GM12891 (cell line): ENCODE results near the gene PSMD10.

Source experiments
- DNase-seq: peaks from one replicate; pipeline ENCODE4 v3.0.0; 2011; ENCODE audit warnings: low spot score; ENCODE audit not compliant: insufficient read length
- FAIRE-seq: peaks from 2 replicates; lab custom pipeline; 2011; peaks lifted over from hg19 to GRCh38; lab: Jason Lieb, UNC
- PAX5 ChIP-seq: IDR thresholded peaks from 2 replicates; pipeline ENCODE4 v1.6.1; 2011; ENCODE audit warnings: low read length, moderate library complexity, mild to moderate bottlenecking; ENCODE audit not compliant: insufficient read depth, severe bottlenecking
- POLR2A ChIP-seq: IDR thresholded peaks from 2 replicates; pipeline ENCODE4 v1.6.1; 2011; ENCODE audit warnings: low read depth, low read length, control low read depth
- POLR2AphosphoS5 ChIP-seq: IDR thresholded peaks from 2 replicates; pipeline ENCODE4 v1.6.1; 2011; ENCODE audit warnings: low read depth, low read length, control low read depth
- POU2F2 ChIP-seq: IDR thresholded peaks from 2 replicates; pipeline ENCODE4 v1.6.1; 2011; ENCODE audit warnings: low read depth, mild to moderate bottlenecking, control low read depth, low read length, moderate library complexity
- SPI1 ChIP-seq: IDR thresholded peaks from 2 replicates; pipeline ENCODE4 v1.6.1; 2011; ENCODE audit warnings: low read depth, low read length, control low read depth
- TAF1 ChIP-seq: IDR thresholded peaks from 2 replicates; pipeline ENCODE4 v1.6.1; 2011; ENCODE audit warnings: low read depth, low read length, control low read depth

Gene PSMD10

DNA sequence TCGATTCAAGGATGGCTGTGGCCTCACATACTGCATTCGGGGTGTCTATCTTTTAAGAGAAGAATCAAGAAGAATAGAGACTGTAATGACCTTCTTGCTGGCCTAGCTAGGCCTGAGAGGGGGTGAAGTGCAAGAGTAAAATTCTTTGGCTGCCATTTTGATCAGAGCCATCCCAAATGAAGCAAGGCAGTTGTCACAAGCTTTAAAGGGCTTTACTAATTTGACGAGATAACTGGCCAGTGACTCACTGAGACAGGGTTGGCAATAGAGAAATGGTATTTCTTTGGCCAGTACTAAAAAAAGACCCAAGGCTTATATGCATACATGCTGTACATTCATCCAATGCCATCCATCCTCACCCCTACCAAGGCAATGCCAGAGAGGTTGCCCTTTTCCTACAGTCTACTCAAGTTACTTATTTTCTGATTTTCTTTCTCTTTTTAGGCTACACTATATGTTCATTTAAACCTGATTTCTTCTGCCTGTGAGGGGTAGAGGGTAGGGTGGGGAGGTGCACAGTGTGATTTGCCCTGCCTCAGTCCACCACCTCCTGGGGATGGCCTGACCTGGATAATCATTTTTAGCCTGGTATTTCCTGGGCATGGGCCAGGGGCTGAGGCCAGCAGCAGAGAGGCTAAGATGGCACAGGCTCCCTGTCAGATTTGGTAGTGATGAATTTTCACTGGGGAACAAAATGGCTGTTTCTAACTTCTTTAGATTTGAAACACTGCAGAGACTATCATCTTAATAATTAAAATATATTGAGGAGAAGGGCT is 32.4 kb upstream of the PSMD10 start:
- no peak for TF ChIP-seq TAF1
- TF ChIP-seq PAX5, result no peak
- TF ChIP-seq POLR2A, result no peak
- no peak for TF ChIP-seq POU2F2
- TF ChIP-seq POLR2AphosphoS5, result no peak
- TF ChIP-seq SPI1, result no peak
- FAIRE-seq, result no peak
- DNase-seq, result no peak

DNA sequence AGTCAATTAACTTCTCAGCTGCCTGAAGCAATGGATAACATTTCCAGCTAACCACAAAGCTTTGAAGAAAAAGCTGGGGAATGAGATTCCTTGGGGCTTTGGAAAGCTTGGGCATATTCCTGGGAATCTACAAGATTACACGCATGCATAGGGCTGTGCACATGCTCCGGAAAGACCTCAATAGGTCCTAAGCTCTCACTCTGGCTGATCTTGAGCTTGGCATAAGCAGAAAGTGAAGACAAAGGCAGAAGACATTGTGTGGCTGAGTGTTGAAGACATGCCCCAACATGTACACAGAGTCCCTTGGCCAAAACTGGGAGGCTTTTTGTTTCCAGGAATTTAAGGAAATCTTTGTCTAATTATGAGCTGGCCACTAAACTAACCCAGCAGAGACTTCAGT is 31.4 kb upstream of the PSMD10 start:
- TF ChIP-seq POLR2A (no peak), SPI1 (no peak), TAF1 (no peak), PAX5 (no peak), POU2F2 (no peak), POLR2AphosphoS5 (no peak)
- FAIRE-seq (no peak), DNase-seq (no peak)

DNA sequence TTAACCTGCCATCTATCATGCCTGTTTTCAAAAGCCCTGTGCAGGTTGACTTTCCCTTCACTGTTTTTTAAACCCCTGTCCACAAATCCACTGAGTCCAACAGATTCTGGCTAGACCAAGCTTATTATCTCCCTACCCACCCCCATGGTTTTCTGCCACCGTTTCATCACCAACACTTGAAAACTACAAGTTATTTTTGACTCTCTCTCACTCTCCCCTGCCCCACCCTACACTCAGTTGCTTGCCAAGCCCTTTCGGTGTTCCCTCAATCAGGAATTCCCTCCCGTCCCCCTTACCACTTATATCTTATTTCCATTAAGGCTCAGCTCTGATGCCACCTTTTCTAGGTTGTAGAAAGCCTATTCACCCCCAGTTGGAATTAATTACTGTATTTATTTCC is 29.9 kb upstream of the PSMD10 start:
- DNase-seq (no peak), FAIRE-seq (no peak)
- TF ChIP-seq TAF1 (no peak), POLR2AphosphoS5 (no peak), POLR2A (no peak), PAX5 (no peak)

DNA sequence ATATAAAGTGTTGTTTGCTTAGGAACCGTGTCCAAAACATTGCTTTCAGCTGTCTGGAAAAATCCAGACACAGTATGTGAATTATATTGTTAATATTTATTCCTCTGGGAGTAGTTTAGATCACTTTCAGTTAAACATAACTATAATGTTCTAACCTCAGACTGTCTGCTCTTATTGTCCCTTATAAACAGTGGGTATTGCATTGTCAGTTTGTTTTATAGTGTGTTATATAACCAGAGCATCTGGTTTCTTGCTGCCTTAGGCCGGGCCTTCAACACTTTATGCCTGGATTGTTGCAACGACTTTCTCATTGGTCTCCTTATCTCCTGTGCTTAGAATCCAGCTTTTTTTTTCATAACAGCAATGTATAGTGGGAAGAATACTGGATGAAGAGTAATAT is 26.6 kb upstream of the PSMD10 start:
- FAIRE-seq, result no peak
- TF ChIP-seq POLR2AphosphoS5, result no peak
- TF ChIP-seq POLR2A, result no peak
- no peak for TF ChIP-seq SPI1
- TF ChIP-seq POU2F2, result no peak
- DNase-seq, result no peak

DNA sequence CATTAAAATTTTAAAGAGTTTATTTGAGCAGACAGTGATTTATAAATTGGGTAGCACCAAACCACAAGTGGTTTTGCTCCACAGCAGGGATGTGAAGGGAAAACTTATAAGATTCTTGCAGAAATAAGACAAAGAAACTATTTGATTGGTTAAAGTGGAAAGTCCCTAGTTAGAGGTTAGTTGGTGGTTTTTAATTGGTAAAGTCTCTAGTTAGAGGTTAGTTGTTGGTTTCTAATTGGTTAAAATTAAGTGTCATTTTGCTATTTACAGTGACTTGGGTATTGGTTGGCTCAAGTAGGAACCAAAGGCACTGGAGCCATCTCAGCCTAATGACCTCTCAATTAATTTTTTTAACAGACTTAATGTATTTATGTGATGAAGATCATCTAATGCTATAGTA is 23.2 kb upstream of the PSMD10 start:
- FAIRE-seq, result peak; percentile 59
- DNase-seq, result no peak
- TF ChIP-seq POU2F2 (no peak), SPI1 (no peak), POLR2AphosphoS5 (no peak), POLR2A (no peak), PAX5 (no peak), TAF1 (no peak)

DNA sequence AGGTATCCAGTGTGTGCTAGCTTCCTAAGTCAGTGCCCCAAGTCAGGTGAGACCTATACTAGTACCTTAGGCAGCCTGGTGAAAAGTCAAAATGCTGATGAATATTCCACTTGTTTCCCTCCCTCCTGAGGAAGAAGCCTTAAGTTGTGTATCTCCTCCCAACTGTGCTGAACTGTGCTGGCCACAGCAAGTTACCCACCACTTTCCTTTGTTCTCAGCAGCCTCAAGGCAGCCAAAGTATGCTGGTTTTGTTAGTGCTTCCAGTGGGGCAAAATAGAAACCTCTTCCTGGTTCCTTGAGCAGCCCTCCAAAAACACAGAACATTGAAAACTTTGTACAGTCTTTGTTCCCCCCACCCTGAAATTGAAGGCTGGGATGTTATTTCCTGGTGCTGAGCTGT is 14.1 kb upstream of the PSMD10 start:
- DNase-seq (no peak), FAIRE-seq (peak; percentile 9)
- no peak for TF ChIP-seq POLR2A
- no peak for TF ChIP-seq TAF1
- TF ChIP-seq PAX5, result no peak
- no peak for TF ChIP-seq POLR2AphosphoS5
- TF ChIP-seq SPI1, result no peak

DNA sequence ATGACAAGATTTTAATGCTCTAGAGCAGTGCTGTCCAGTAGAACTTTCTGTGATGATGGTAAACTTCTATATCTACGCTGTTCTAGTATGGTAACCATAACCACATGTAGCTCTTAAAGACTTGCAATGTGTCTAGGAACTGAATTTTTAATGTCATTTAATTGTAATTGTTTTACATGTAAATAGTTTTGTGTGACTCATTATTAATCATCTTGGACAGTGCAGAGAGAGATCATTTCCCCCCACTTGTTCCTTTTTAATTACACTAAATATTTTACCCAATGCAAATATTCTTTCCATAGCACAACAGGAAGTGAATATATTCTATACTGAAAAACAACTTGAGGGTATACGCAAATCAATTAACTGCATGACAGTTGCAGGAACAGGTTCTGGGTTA is 6.0 kb upstream of the PSMD10 start:
- DNase-seq, result no peak
- no peak for TF ChIP-seq SPI1
- TF ChIP-seq POU2F2, result no peak
- no peak for TF ChIP-seq PAX5
- TF ChIP-seq POLR2AphosphoS5, result no peak
- TF ChIP-seq POLR2A, result no peak
- no peak for TF ChIP-seq TAF1
- no peak for FAIRE-seq

DNA sequence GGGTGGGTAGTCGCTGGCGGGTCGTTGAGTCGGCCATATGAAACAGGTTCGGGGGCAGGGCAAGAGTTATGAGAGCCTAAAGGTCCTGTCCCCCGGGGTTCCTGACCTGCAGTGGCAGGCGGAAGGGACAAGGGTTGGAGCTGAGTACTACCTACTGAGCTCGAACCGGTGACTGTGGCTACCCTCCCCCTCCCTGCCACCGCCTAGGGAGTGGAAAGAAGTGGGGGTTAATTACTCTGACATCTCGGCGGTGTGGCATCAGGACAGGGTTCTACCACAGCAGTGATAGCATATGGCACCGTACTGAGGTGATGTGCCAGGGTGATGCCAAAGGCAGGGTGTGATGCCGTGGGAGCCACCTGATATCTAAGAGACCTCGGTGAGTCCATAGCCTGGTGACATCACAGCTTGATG is 543 bp upstream of the PSMD10 start:
- TF ChIP-seq POLR2A (no peak), SPI1 (no peak), TAF1 (no peak), POLR2AphosphoS5 (no peak), PAX5 (no peak), POU2F2 (no peak)
- DNase-seq, result peak; percentile 1
- no peak for FAIRE-seq

DNA sequence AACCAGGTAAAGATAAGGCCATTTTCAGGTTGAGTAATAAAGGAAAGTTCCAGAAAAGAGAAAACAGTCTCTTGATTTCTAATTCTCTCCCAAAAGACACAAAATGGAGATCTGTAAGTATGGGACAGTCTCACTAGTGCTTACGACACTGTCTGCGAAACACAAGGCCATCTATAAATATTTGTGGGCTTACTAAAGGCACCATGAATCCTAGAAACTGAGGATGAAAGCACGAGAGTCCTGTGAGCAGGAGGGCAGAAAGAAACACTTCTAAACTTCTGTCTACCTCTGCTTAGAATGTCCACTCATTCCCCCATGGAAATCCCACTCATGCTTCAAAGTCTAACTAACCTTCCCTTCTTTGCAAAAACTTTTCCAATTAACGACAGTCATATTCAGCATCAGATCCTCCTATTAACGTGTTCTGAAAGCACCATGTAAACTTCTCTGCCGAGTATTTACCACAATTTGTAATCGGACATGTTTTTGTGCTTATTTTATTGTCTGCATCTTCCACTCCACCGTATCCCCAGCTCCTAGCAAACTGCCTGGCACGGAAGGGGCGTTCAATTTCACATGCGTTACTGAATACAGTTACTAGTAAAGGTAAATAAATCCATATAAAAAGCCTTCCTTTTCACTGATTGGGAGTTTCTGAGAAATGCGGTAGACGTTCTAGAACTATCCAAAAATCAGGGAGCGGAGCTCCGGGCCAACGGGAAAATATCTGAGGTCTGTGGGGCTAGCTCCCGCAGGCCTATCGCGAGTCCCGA is 665 bp downstream of the PSMD10 start:
- no peak for TF ChIP-seq TAF1
- no peak for TF ChIP-seq SPI1
- no peak for TF ChIP-seq POU2F2
- no peak for TF ChIP-seq POLR2A
- no peak for TF ChIP-seq POLR2AphosphoS5
- TF ChIP-seq PAX5, result no peak
- peak; percentile 82 for FAIRE-seq
- DNase-seq, result no peak

DNA sequence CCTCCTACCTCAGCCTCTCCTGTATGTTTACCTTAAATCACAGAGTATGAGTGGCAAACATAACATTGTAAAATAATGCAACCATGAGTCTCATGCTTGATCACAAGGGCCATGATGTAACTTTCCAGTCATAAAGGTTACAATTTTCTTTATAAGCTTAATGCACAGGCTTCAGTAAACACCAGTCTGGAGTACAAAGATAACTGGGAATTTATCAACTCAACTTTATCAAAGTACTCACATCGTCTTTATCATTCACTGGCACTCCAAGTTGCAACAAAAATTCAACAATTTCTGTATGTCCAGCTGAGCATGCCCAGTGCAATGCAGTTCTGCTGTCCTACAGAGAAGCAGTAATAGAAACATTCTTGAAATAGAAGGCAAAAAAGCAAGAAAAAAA is 2.8 kb downstream of the PSMD10 start:
- TF ChIP-seq POLR2A, result no peak
- TF ChIP-seq SPI1, result no peak
- no peak for TF ChIP-seq PAX5
- no peak for TF ChIP-seq TAF1
- TF ChIP-seq POU2F2, result no peak
- no peak for TF ChIP-seq POLR2AphosphoS5
- FAIRE-seq, result no peak
- no peak for DNase-seq
